HS-5 (cell line): ENCODE measurements around the gene MRPL10.

Experiments used
- DNase-seq: peaks from one replicate; pipeline ENCODE4 v3.0.0-alpha.2; 2012; ENCODE audit warnings: low read depth

Gene MRPL10

DNA sequence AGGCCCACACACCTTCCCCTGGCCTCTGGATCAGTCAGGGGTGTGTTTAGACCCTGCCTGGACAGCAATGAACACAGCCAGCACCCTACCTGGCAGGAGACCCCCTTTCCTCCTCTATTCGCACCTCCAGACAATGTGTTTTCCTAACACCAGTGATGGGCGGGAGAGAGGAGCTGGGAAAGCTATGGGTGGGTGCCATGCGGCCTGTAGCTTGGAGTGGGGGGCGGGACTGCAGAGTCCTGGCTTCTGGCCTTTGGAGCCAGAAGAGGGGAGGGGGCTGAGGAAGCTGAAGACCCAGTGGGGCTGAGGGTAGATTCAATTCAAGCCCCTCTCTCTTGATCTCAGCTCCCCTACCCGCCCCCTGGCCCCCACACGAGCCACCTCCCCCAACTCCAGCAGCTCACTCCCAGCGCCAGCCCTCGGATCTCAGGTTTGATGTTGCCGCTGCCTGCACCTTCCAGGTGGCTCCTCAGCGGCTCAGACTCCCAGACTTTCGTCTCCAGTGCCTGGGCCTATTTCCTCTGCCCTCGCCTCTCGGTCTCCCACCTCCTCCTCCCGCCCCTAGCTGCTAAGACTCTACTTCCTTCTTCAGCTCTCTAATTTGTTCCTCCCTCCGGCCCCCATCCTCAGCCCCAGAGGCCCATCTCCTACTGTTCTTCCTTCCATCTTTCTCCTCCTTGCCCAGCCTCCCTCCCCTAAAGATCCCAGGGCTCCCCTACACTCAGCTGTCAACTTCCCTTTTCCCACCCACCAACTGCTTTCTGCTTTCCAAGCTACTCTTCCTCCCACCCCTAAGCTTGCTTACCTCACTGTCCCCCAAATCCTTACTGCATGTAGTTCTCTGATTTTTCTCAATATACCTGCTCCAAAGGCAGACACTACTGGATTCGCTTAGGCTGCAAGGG, 26.5 kb upstream of the MRPL10 start:
- no peak for DNase-seq

DNA sequence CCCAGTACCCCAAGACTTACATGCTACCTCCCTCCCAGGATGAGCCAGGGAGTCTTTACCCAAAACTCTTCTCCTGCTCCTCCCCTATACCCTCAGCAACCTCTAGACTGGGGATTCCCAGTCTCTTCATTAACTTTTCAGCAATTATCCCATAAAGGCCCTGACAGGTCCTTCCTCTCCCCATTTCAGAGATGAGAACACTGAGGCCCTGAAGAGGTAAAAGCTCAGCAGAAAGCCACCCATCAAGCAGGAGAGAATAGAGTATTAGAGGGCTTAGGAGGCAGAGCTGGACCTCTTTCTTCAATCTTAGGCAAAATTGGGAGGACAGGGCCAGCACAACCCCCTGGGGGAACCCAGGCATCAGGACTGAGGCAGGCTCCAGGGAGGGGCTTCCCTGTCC, 25.5 kb upstream of the MRPL10 start:
- no peak for DNase-seq

DNA sequence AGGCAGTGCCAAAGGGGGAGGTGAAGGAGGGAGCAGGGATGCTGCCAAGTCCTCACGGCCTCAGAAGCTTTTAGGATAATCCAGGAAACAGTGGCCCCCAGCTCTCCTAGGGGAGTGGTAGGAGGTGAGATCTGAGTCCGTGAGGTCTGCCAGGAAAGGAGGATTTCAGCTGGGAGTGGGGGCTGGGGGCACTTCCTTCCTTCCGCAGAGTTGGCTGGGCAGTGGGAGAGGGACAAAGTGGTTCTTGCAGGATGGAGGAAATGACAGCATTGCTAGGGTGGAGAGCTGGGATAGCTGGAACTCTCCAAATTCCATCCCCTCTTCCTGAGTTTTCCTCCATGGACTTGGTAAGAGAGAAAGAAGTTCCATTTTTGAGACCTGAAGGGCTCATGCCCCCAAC, 24.4 kb upstream of the MRPL10 start:
- no peak for DNase-seq

DNA sequence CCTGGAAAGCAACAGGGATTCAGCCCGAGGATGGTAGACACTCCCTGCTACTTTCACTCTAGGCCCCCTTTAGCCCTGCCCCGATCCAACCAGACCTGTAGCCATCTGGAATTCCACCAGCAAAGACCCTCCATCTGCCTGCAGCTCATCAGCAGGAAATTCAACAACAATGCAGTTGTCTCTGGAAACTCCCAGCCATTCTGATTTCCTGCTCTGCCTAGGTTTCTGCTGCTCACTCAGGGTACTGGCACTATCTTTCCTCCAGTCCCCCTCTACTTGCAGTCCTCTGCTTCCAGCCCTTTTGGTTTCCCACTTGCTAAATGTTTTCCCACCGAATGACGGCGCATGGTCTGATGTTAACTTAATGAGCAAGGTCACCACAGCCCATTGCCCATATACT, 22.3 kb upstream of the MRPL10 start:
- no peak for DNase-seq

DNA sequence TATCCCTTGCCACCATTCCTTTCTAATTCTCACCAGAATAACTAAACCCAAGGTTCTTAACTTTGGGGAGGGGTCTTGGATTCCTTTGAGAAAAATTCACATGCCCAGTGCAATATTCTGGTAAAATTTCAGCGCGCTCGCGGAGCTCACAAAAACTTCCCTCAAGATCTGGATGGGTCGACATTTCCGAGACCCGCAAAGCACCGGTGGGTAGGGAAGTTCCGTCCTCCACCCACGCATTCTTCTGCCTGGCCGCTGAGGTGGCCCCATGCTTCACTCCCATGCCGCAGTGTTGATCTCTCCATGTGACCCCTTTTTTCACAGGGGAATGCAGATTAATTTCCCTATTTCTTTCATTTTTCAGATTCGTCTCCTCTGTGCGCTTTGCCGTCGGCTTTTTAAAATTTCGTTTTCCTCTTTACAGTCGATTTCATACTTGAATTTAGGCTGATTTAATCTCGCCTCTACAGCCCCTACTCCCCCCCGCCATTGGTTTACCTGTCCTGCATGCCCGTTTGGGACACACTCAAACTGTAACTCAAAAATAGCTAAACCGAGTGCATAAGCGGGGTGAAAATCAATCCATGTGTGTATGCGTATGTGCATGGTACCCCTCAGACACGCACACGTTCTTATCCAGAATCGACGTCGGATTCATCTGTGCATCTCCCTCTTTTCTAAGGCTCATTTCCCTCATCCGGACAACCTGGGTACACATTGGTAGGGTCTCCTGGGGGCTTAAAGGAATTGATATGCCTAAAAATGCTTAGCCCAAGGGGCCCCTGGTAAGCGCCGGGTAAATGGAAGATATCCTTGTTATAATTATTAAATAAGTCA, 21.0 kb upstream of the MRPL10 start:
- DNase-seq: no peak

- DNase-seq: no peak
Observed at GRCh38 chr17:47851764-47852112, 20.4 kb upstream of the MRPL10 start.

DNA sequence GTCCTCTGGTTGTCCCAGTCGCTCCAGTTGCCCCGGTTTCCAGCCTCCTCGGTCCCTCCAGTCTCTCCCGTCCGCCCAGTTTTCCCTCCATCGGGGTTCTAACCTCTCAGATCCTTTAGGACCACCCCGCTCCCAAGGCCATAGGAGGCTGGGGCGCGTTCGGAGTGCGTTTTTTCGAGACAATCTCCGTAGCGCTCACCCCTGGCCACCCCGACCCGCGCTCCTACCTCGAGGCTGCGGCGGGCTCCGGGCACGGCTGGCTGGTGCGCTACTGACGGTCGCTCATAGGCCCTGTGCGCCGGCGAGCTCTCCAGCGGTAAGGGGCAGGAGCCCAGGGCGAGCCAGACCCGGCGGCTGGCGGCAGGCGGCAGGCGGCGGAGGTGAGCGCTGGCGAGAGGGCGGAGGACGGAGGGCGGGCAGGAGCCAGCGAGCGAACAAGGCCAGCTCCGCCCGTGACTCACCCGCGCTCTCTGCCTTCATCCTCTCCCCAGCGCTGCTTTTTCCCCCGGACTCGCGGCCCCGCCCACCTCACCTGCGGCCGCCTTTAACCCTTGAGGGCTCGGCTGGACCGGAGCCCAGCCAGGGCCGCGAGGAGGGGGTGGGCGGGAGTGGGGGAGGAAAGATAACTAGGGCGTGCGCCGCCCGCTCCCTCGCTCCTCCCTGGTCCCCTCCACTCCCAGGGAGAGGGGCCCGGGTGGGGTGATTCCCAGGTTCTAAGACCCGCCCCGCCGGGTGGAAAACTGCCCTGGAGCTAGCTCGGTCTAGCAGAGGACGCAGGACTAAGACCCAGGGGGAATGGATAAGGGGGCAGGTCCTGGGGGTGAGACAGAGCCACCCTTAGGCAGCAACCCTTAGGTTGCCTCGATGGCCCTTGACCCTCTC, 19.6 kb upstream of the MRPL10 start, which contains the start of gene SP6:
SP6 (minus strand) TSS at position 472 of the 882 bp plus-strand sequence. CDS start 2,734 bp downstream, outside the sequence.
- DNase-seq: peak; percentile 25

DNA sequence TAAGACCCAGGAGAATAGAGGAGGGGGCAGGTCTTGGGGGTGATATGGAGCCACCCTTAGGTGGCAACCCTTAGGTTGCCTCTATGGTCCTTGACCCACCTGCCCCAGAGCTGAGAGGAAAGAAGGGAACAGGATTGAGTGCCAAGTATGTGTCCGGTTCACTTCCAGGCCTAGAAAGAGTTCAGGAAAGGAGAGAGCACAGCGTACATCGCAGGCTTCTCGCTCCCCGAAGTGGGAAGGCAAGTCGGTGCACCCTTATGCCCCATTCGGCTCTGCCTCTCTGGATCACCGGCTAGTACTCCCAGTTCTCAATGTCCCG, 19.0 kb upstream of the MRPL10 start:
- no peak for DNase-seq

DNA sequence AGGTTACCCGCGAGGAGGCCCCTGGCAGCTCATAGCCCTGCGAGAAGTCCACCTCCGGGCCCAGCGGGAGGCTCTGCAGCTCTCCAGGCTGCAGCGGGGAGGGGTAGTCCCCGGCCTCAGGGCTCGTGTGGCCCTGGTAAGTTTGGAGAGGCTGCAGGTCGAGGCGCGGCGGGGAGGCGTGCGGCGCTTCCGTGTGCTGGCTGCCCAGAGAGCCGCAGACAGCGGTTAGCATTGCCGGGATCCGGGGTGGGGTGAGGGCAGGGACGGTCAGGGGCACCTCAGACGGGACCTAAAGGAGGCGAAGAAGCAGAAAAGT, 16.8 kb upstream of the MRPL10 start:
- DNase-seq: no peak

DNA sequence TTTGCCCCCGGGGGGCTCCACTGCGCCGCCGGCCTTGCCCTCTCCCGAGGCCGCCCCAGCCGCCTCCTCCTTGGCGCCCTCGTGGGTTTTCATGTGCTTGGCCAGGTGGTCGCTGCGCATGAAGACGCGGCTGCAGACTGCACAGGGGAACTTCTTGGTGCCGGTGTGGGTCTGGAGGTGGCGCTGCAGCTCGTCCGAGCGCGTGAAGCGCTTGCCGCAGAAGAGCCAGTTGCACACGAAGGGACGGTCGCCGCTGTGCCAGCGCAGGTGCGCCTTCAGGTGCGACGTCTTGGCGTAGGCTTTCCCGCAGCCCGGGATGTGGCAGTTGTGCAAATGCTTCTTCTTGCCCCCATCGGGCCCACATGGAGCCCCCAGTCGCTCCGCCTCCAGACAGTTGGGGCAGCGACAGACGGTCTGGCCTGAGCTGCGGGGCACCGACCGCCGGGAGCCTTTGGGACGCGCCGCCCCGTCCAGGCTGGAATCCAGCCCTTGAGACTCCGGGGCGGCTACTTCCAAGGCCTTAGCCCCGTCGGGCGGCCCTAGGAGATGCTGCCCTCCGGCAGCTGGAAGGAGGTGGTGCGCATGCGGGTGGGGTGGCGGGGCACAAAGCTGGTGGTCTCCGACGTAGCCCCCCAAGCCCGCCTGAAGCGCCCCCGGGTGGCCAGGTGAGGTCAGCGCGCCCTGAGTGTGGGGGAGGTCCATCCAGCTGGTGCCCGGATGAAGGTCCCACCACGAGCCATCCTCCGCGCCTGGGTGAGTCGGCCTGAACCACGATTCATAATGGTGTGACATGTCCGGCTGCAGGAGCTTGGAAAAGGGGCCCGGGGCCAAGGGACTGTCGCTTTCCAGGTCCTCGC, 16.2 kb upstream of the MRPL10 start:
- no peak for DNase-seq

- no peak for DNase-seq
Observed at GRCh38 chr17:47846716-47847340, 15.5 kb upstream of the MRPL10 start.

- DNase-seq: no peak
Observed at GRCh38 chr17:47845716-47846075, 14.4 kb upstream of the MRPL10 start.

GRCh38 chr17:47844814-47845715, 13.7 kb upstream of the MRPL10 start:
- DNase-seq: no peak

DNA sequence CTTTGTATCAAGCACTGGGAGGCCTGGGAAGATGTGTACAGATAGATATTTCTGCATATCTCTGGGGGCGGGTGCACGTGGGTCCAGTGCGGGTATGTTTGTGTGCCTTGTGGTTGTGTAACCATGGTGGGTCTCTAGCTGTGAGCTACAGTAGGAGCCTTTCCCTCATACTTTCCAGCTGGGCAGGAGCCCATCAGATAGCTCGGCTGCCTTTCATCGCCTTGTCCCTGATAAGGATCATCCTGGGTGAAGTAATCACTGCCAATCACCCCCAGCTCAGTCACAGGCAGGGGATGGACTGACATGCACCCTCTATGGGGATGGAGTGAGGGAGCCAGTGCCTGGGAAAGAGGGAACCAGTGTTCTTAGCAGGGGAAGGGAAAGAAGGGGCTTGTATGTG, 12.9 kb upstream of the MRPL10 start:
- no peak for DNase-seq

- DNase-seq: no peak
Observed at GRCh38 chr17:47843391-47843730, 12.0 kb upstream of the MRPL10 start.

DNA sequence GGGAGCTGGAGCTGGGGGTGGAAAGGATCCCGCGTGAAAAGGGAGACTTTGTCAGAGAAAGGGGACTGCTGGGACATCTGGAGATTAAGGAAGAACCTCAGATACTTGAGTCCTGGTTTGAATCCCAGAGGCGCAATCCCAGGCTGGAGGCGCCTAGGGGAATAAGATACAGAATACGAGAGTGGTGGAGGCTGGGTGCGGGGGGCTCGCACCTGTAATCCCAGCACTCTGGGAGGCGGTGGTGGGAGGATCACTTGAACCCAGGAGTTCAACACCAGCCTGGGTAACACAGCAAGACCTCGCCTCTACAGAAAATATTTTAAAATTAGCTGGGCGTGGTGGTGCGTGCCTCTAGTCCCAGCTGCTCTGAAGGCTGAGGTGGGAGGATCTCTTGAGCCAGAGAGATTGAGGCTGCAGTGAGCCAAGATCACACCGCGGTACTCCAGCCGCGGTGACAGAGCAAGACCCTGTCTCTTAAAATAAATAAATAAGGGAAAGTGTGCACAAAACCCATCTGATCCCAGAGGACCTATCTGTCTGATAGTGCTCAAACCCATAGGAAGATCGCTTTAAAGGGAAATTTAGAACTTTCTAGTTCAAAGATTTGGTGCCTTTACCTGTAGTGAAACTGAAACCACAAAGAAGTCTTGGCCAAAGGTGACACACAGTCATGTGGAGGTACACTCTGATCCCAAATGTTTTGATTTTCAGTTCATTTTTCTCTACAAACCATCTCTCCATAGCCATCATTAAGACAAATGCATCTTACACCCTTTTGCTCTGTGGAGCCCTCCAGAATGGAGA, 10.3 kb upstream of the MRPL10 start:
- no peak for DNase-seq

DNA sequence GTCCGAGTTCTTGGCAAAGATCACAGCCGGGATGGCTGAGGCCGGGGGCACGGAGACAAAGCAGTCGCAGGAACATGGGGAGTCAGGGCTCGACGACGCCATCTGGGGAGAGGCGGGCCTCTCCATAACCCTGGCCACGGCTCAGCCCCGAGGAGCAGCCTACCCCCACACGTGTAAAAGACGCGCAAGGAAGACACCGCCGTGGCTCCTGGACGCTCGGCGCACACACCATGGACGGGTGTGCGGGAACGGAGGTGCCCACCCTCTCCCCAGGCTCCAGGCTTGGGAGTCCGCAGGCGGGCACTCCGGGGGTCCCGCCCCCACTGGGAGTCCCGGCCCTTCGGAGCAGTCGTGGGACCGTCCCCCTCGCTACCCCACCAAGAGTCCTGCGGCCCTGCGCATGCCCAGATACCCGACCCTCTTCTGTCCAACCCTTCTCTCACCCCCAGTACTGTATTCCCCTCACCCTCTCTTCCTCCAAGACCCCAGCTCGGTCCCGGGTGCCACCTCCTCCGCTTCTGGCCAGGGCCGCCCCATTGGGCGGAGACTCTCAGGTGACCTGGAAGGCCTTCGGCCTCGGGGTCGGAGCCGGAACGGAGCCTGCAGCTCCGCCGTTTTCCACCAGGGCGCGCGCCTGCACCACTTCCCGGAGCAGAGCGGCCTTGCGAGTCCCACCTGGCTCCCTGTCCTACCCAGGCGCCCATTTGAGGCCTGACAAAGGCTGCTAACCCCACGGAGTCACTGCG, 9.6 kb upstream of the MRPL10 start, which contains the start of gene SCRN2:
SCRN2 (minus strand) TSS at position 532 of the 746 bp plus-strand sequence; CDS start at position 102, 430 bp downstream.
- peak; percentile 67 for DNase-seq

DNA sequence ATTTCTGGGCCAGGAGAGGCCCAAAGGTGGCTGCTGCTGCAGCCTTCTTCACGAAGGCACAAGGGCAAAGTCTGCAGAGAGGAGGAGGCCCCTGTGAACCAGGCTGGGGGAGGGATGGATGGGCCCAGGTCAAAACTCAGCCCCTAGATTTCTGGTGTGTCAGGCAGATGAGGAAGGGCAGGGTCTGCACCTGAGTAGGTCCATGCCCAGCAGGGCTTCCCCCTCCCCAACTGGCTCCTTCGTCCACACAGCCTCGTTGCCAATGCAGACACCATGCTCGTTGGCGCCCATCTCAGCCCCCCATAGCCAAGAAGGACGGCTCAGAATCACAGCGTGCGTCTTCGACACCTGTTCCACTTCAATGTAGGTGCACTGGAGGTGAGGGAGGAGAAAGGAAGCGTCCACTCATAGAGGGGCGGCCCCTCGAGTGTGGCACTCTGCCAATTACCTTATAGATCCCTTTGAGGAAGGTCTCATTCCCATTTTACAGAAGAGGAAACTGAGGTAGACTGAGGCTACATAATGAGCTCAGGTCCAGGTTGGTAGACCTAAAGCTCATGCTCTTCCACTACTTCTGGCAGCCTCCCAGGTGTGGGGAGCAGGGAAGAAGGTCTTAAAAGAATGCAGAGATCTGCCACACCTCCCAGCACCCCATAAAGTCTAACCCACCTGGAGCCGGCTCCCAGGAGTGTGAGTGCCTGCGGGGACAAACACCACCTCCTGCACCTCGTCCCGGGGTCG, 8.8 kb upstream of the MRPL10 start:
- no peak for DNase-seq
